ENCODE results near the gene REV1.

Gene REV1

DNA sequence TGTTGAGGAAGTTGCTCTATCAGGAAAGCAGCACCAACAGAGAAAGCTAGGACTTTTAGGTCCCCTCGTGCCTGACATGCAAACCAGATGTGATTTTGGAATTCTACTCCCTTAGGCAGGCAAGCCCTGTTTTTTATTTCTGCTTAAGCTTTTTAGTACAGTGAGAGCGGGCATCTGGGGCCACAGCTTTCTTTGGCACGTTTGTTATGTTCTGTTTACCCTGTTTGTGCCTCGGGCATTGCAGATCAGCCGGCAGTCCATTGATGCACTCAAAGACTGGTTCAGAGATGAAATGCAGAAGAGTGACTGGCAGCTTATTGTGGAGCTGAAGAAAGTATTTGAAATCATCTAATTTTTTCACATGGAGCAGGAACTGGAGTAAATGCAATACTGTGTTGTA, 90.8 kb downstream of the REV1 start:
- TF ChIP-seq, protein P1, sequence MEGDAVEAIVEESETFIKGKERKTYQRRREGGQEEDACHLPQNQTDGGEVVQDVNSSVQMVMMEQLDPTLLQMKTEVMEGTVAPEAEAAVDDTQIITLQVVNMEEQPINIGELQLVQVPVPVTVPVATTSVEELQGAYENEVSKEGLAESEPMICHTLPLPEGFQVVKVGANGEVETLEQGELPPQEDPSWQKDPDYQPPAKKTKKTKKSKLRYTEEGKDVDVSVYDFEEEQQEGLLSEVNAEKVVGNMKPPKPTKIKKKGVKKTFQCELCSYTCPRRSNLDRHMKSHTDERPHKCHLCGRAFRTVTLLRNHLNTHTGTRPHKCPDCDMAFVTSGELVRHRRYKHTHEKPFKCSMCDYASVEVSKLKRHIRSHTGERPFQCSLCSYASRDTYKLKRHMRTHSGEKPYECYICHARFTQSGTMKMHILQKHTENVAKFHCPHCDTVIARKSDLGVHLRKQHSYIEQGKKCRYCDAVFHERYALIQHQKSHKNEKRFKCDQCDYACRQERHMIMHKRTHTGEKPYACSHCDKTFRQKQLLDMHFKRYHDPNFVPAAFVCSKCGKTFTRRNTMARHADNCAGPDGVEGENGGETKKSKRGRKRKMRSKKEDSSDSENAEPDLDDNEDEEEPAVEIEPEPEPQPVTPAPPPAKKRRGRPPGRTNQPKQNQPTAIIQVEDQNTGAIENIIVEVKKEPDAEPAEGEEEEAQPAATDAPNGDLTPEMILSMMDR (IDR thresholded peaks at IDR 0.05; ENCODE audit: low read depth, low read length, missing control alignments), result no peak

DNA sequence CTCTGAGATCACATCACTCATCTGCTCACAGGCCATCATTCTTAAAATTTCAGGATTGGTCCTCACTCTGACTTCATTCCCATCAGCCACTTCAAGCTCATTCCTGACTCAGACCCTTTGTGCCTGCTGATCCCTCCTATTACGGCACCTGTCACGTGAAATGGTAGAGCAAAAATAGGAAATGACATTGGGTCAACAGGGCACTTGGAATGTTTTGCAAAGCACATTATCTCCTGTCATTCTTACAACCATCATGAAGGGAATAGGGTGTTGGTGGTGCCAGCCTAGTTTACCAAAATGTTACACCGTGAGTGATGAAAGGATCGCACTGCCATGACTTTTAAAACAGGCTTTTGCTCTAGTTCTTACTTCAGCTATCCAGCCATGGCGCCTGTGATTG, 91.5 kb downstream of the REV1 start:
- DNase-seq (ENCODE audit: low read depth), result no peak
- TF ChIP-seq, protein P1 (IDR thresholded peaks at IDR 0.05; ENCODE audit: low read depth, low read length, missing control alignments), result no peak
- H3K4me3 ChIP-seq (ENCODE audit: low read depth, low read length), result no peak overlapping the region

More for the DNA sequence above, 90.8 kb downstream of the REV1 start:
- H3K4me3 ChIP-seq (ENCODE audit: low read depth, low read length), result no peak overlapping the region
- DNase-seq (ENCODE audit: low read depth), result no peak

DNA sequence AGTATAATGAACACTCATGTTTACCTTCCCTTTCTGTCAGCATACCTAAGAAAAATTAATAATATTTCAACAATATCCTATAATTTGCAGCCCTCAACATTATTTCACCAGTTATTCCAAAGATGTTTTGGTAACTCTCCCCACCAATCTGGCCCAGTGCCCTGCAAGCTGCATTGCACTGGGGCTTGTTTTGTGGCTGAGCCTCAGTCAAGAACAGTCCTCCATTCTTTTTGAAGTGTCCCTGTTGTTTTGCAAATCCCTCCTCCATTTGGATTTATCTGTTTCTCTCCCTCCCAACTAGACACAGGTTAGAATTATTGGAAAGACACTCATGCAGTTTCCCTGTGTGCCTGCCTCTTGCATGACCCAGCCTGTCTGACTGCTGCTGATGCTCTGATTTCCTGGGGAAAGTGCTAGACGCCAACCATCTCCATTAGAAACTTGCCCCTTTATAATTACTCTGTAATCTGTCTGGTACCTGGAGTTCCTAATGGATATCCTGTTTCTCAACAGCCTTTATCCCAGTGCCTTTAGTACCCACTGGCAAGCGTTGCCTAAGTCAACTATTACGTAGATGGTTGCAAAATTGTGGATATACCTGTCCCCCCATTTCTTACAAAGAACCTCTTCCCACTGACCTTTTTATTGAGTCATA, 92.4 kb downstream of the REV1 start:
- H3K4me3 ChIP-seq (ENCODE audit: low read depth, low read length), result no peak overlapping the region
- DNase-seq (ENCODE audit: low read depth), result no peak
- TF ChIP-seq, protein P1 (IDR thresholded peaks at IDR 0.05; ENCODE audit: low read depth, low read length, missing control alignments), result no peak

DNA sequence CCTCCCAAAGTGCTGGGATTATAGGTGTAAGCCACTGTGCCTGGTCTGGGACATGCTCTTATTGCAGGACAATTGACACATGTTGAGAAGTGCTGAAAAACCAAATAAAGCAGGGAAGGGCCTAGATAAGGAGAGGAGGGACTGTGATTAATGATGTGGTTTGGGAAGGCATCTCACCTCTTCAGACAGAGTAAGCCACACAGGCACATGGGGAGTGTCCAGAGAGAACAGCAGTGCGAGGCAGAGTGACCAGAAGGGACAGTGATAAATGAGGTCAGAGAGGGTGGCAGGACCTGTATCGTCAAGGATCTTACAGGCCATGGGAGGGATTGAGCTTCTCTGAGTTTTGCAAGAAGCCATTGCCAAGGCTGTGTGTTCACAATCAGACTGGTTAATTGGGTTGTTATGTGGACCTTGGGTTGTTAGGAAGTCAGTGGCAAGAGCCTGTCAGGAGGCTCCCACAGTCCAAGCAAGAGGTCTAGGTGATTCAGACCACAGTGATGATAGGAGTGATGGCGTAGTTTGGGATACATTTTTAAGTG, 94.2 kb downstream of the REV1 start:
- DNase-seq (ENCODE audit: low read depth), result no peak
- TF ChIP-seq, protein P1 (IDR thresholded peaks at IDR 0.05; ENCODE audit: low read depth, low read length, missing control alignments), result no peak

DNA sequence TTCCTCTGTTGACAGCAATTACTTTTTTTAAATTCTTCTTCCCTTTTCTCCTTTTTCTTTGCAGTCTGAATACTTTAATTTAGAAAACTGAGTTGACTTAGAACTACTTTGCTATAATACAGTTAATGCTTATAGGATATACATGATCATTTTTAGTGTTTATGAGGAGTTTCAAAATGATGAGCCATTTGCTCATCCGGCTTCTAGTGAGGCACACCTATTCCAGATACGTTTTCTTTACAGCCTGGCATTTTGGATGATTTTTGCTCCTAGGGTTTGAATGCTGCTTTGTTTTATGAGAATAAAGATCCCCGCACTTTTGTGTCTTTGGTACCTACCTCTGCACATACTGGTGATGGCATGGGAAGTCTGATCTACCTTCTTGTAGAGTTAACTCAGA, 99.9 kb downstream of the REV1 start:
- no peak for DNase-seq (ENCODE audit: low read depth)
- H3K4me3 ChIP-seq (ENCODE audit: low read depth, low read length), result no peak overlapping the region
- TF ChIP-seq, protein P1 (IDR thresholded peaks at IDR 0.05; ENCODE audit: low read depth, low read length, missing control alignments), result no peak

More for the DNA sequence above, 94.2 kb downstream of the REV1 start:
- no peak overlapping the region for H3K4me3 ChIP-seq (ENCODE audit: low read depth, low read length)

DNA sequence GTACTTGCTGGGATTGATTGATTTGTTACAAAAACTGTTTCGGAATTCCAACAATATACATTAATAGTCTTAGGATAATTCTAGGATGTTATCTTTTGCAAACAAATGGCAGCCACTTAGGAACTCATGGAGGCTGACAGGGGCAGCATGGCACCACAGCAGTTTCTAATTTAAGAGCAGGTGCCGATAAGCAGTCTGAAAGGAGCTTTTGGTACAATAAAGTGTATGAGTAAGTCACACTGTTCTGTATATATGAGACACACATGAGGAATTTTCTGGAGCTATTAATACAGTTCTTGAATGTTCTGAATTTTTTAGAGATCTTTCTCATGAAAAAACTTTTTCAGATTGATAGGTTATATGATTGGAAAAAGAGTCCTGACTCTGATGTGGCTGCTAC, 100.4 kb downstream of the REV1 start:
- no peak for DNase-seq (ENCODE audit: low read depth)
- H3K4me3 ChIP-seq (ENCODE audit: low read depth, low read length), result no peak overlapping the region

More for the DNA sequence above, 100.4 kb downstream of the REV1 start:
- TF ChIP-seq, protein P1 (IDR thresholded peaks at IDR 0.05; ENCODE audit: low read depth, low read length, missing control alignments), result no peak
